Measurements from ENCODE around the gene LINC01488.

The LINC01488 gene

GRCh38 chr11:69530278-69531070 lies 49.0 kb downstream of the LINC01488 start:
- no peak for DNase-seq (ENCODE audit: low read depth)

- no peak for DNase-seq (ENCODE audit: low read depth)
Observed at GRCh38 chr11:69531071-69531716, 49.7 kb downstream of the LINC01488 start.

DNA sequence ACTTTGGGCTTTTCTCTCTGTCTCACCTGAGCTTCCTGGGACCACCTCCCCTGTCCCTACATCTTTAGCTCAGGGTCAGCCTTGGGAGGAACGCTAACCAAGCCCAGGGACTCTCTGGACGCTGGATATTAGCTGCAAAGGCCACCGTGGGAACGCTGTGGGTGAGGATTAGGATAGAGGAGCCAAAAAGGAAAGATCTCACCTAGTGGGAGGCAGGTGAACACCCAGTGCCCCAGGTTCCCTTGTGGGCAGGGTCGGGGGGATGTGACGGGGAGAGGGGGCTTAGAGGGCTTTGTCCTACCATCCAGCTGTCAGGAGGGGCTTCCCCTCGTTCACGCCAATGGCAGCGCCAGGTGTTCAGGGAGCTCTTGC lies 50.2 kb downstream of the LINC01488 start:
- DNase-seq (ENCODE audit: low read depth) = no peak

- no peak for DNase-seq (ENCODE audit: low read depth)
Observed at GRCh38 chr11:69533296-69534165, 52.1 kb downstream of the LINC01488 start.

GRCh38 chr11:69534166-69534530 lies 52.7 kb downstream of the LINC01488 start:
- no peak for DNase-seq (ENCODE audit: low read depth)

- DNase-seq (ENCODE audit: low read depth) = no peak
Observed at GRCh38 chr11:69535908-69536307, 54.4 kb downstream of the LINC01488 start.

DNA sequence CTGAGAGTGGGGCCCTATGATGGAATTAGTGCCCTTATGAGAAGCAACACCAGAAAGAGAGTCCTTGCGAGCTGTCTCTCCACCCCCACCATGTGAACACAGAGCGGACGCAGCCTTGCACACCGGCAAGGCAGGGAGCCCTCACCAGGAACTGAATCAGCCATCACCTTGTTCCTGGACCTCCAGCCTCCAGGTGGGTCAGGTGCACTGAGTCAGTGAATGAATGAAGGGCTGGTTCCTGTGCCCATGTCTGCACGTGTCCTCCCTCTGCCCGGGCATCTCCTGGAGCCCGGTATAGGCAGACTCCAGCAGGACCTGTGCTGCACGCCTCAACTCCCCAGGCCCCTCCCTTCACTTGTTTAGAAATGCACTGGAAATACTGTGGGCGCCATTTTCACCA lies 54.9 kb downstream of the LINC01488 start:
- DNase-seq (ENCODE audit: low read depth) = no peak

DNA sequence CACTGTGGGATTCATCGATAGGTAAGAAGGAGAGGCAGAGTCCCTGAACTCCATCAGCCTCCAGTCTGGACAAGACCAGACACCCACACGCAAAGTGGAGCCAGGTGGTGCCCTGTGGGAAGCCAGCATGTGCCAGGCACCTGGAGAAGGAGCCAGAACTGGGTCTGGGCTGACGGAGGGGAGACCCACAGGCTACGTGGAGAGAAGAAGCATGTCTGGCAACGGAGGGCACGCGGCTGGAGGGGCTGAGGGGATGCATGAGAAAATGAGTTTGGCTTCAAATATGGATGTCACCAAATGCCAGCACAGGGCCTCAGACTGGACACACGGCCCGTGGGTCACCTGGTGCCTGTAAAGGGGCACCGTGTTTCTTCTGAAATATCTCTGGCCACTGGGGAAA lies 55.7 kb downstream of the LINC01488 start:
- no peak for DNase-seq (ENCODE audit: low read depth)

- no peak for DNase-seq (ENCODE audit: low read depth)
Observed at GRCh38 chr11:69537855-69538640, 56.6 kb downstream of the LINC01488 start.

DNA sequence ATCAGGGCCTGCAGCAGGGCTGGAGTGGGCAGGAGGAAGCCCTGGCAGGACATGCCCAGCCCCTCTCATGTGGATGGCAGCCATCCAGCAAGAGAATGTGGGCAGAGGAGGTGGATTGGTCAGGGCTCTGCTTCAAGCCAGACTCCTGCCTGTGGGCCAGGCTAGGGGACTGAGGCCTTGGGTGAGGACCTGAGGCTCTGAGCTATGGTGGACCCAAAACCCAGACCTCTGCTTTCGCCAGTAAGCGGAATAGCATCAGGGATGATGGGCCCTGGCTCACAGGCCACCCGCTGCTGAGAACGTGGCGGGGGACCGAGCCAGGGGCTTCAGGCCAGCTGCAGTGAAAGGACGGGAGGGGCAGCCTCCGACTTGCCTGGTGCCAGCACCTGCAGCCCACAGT lies 57.4 kb downstream of the LINC01488 start:
- no peak for DNase-seq (ENCODE audit: low read depth)

DNA sequence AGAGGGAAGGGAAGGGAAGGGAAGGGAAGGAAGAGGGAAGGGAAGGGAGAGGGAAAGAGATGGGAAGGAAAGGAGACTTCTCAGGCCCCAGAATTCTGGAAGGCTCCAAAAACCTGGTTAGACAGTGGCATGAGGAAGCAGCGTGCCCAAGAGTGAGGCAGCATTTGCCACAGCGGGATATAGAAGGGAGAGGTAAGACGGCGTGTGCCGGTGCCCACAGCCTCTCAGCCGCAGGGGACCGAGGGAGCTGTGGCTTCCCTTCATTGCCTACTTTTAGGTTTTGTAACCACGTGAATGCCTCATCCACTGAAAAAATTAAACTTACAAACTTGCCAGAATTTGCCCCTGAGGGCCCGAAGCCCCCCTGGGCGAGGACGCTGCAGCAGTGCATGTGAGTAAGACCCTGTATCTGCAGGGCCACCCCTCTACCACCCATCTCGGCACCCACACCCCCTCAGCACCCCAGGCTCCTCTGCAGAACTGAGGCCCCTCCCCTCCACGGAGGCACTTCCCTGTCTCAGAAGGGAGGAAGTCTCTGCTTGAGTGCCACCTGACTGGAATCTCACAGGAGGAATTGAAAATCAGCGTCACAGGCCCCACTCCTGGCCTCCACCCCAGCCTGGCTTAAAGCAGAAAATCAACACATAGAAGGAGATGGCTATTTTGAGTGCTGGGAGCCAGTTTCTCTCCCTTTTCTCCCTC lies 58.1 kb downstream of the LINC01488 start:
- no peak for DNase-seq (ENCODE audit: low read depth)

DNA sequence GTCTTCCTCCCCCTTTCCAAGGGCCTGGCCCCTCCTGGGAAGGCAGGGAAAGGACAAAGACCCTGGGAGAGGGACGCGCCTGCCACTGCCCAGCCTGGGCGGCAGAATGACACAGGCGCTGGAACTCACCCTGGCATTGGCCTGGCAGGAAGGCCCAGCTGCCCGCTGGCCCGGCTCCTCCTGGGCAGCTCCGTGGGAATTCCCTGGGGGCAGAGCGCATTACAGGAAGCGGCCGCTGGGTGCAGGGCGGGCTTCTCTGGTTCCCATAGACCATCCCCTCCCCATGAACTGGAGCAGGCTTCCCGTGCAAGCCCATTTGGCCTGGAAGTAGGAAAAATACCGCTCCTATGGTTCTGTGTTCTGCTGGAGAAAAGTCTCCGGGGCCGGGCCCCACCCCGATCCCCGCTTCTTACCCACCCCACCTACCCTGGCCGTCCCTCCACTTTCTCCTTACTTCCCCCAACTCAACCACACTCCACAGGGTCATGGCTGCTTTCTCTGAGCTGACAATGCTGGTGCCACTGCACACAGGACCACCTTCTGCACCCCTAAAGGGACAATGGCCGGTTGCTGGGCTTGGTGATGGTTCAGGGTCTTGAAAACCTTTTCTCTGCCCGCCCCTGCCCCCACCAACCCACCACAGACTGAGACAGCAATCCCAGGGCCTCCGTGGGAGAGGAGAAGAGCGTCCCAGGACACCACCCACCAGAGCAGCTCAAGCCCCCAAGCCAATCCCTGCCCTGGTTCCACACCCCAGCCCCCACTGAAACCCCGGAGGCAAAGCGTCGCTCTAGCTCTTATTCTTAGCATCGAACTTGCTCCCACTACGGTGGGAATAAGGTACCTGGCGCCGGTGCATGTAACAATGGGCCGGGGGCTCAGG lies 58.9 kb downstream of the LINC01488 start:
- DNase-seq (ENCODE audit: low read depth) = no peak

DNA sequence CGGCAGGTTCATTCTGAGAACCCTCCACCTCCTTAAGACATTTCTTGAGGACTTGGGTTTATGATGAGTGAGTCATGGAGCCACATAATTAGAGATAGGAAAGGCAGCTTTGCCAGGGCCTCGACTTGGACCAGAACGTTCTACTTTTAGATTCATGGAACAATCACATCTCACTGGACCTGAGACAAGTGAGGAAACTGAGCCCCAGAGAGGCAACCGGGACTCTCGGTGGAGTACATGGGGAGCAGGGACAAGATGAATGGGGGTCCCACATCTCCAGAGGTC lies 59.5 kb downstream of the LINC01488 start:
- DNase-seq (ENCODE audit: low read depth) = no peak

DNA sequence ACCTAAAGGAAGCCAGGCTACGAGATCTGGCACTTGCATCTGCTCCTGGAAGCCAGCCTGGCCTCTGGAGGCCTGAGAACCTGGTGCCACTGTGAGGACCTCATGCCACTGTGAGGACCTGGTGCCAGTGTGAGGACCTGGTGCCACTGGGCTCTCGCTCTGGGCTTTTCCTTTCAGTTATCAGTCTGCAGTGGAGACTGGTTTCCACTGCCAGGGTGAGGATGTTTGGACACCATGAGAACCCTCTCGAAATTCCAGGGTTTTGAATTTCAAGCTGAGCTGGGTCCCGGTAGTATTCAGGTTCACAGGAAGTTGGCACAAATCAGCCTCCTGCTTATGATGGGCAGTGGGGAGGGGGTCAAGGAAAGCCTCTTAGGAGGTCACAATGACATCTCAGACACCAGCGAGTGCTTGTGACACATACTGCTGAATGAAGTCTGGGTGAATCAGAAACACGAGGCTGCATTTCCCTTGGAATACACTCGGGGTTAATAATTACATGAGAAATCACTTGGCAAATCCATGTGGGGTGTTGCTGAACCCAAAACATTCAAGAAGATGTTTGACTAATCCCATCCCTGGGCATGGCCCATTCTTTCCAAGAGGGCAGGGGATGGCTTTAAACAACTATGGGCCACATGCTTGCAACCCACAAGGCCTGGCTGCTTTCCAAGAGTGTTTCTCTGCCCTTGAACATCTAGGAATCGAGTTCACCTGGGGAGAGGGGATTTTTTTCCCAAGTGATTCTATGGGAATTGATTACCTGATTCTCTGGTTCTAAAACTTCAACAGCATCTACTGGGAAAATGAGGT lies 60.2 kb downstream of the LINC01488 start:
- DNase-seq (ENCODE audit: low read depth) = no peak

DNA sequence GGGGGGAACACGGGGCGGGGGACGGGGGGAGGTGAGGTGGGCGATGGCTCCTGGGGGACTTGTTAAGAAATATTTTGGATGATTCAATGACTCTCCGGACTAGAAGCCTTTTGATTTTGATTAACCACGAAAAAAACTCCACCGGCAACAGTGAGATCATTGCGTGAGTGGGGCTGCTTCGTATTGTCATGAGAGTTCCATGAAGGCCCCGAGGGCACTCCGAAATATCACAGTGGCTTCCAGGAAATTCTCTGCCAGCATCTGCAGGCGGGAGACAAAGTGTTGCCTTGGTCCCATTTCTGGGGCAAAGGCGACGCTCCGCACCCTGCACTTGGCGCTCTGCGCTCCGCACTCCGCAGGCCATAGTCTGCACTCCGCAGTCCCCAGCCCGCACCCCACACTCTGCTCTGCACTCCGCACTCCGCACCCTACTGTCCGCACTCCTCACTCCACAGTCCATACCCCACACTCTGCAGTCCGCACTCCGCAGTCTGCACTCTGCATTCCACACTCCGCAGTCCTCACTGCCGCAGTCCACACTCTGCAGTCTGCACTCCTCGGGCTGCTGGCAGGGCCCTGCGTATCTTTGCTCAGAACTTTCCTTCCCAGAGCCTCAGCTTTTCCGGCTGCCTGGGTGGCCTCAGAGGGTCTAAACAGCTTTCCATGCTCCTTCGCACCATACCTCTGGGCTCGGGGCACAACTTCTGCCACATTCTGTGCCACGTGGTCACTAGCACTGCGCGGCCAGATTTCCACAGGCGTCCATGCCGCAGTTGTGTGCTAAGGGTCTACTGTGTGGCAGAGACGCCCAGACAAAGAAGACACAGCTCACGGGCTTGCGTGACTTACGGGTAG lies 61.1 kb downstream of the LINC01488 start:
- DNase-seq (ENCODE audit: low read depth) = no peak

All from activated T-cell treated with anti-CD3 and anti-CD28 coated beads for 48 hours (primary cell).